Measurements from ENCODE around the gene PYGO2.
A peak's percentile ranks its signal among the peaks of the same experiment; 100 is the strongest.

- no peak for TF ChIP-seq CTCF (conservative IDR thresholded peaks at IDR 0.05)
- TF ChIP-seq ZFX (IDR thresholded peaks at IDR 0.05) = peak; percentile 77; the same call in 1 of the 2 replicates
Measured at GRCh38 chr1:154962156-154962749, 671 bp upstream of the PYGO2 start.
